Measurements from ENCODE around the gene CHFR. TPM values are rescaled to one million over a fixed set of nuclear protein-coding genes. Genes with fewer than 3 reads are reported as not detected.
"Not testable (repeated sequence)": the region's sequence is repeated elsewhere in the genome, so short reads cannot be mapped to it uniquely, and the experiment has no call there.

The CHFR gene
- total RNA-seq, 1 donor from 2014 or later, result 90.7 TPM

GRCh38 chr12:132797820-132798570, 89.4 kb downstream of the CHFR start:
- Mint-ChIP-seq H3K9me3 (ENCODE audit: unreplicated experiment) (no peaks in the 10 kb centered on the region), H3K27me3 (ENCODE audit: unreplicated experiment) (peaks cover under 1% of the 10 kb centered on the region), H3K36me3 (ENCODE audit: unreplicated experiment) (no peaks in the 10 kb centered on the region), H3K4me3 (ENCODE audit: unreplicated experiment) (no peak overlapping the region), H3K27ac (ENCODE audit: unreplicated experiment) (no peak overlapping the region), H3K4me1 (ENCODE audit: low read depth, unreplicated experiment) (no peaks in the 10 kb centered on the region)
- TF ChIP-seq CTCF (IDR thresholded peaks at IDR 0.05; ENCODE audit: partially characterized antibody, unreplicated experiment), result no peak
- no peak for DNase-seq

- Mint-ChIP-seq H3K36me3 (ENCODE audit: unreplicated experiment) (no peaks in the 10 kb centered on the region), H3K4me1 (ENCODE audit: low read depth, unreplicated experiment) (no peaks in the 10 kb centered on the region), H3K27me3 (ENCODE audit: unreplicated experiment) (no peaks in the 10 kb centered on the region), H3K4me3 (ENCODE audit: unreplicated experiment) (no peak overlapping the region), H3K9me3 (ENCODE audit: unreplicated experiment) (no peaks in the 10 kb centered on the region), H3K27ac (ENCODE audit: unreplicated experiment) (no peak overlapping the region)
- DNase-seq, result no peak
- no peak for TF ChIP-seq CTCF (IDR thresholded peaks at IDR 0.05; ENCODE audit: partially characterized antibody, unreplicated experiment)
Observed at GRCh38 chr12:132795847-132796246, 91.6 kb downstream of the CHFR start.

- H3K4me1 Mint-ChIP-seq (ENCODE audit: low read depth, unreplicated experiment); H3K4me3 Mint-ChIP-seq (ENCODE audit: unreplicated experiment): not testable (repeated sequence)
Observed at GRCh38 chr12:132791940-132792339, 95.5 kb downstream of the CHFR start.

GRCh38 chr12:132789099-132789471, 98.3 kb downstream of the CHFR start:
- Mint-ChIP-seq H3K27me3 (ENCODE audit: unreplicated experiment) (peaks cover 6% of the 10 kb centered on the region), H3K4me3 (ENCODE audit: unreplicated experiment) (no peak overlapping the region), H3K9me3 (ENCODE audit: unreplicated experiment) (peaks cover 10% of the 10 kb centered on the region), H3K4me1 (ENCODE audit: low read depth, unreplicated experiment) (no peaks in the 10 kb centered on the region), H3K27ac (ENCODE audit: unreplicated experiment) (no peak overlapping the region), H3K36me3 (ENCODE audit: unreplicated experiment) (peaks cover 10% of the 10 kb centered on the region)
- no peak for DNase-seq
- TF ChIP-seq CTCF (IDR thresholded peaks at IDR 0.05; ENCODE audit: partially characterized antibody, unreplicated experiment), result no peak

More at GRCh38 chr12:132791940-132792339, 95.5 kb downstream of the CHFR start:
- not testable (repeated sequence) for H3K9me3 Mint-ChIP-seq (ENCODE audit: unreplicated experiment); DNase-seq; H3K27ac Mint-ChIP-seq (ENCODE audit: unreplicated experiment); H3K27me3 Mint-ChIP-seq (ENCODE audit: unreplicated experiment); H3K36me3 Mint-ChIP-seq (ENCODE audit: unreplicated experiment)

GRCh38 chr12:132788375-132789098, 98.9 kb downstream of the CHFR start:
- Mint-ChIP-seq H3K27ac (ENCODE audit: unreplicated experiment) (peak overlapping the region; percentile 78), H3K4me1 (ENCODE audit: low read depth, unreplicated experiment) (no peaks in the 10 kb centered on the region)
- no peak for TF ChIP-seq CTCF (IDR thresholded peaks at IDR 0.05; ENCODE audit: partially characterized antibody, unreplicated experiment)

More at GRCh38 chr12:132788375-132789098, 98.9 kb downstream of the CHFR start:
- H3K27me3 Mint-ChIP-seq (ENCODE audit: unreplicated experiment), result peaks cover 6% of the 10 kb centered on the region
- H3K36me3 Mint-ChIP-seq (ENCODE audit: unreplicated experiment), result peaks cover 10% of the 10 kb centered on the region
- DNase-seq, result no peak
- no peak overlapping the region for H3K4me3 Mint-ChIP-seq (ENCODE audit: unreplicated experiment)
- peaks cover 10% of the 10 kb centered on the region for H3K9me3 Mint-ChIP-seq (ENCODE audit: unreplicated experiment)
